Panc1 (cell line): Measurements from ENCODE around the gene TMEM184A. TPM values are rescaled to one million over a fixed set of nuclear protein-coding genes. Genes with fewer than 3 reads are reported as not detected.

ENCODE experiments used
- ATAC-seq: fragments of 200-7000 bp; cut with Tn5 transposase; 2 replicates; pipeline ENCODE4 v1.9.1; 2020; ENCODE audit warnings: mild to moderate bottlenecking, moderate library complexity
- BruUV-seq: library from RNA; stranded (reverse); fragments of 400-500 nt; replicated peaks from 2 replicates; lab custom pipeline; 2021; lab: Mats Ljungman, UMichigan
- CTCF ChIA-PET: fragments of 300-600 bp; sonication (Branson Sonifier 250); formaldehyde crosslinking; loops from one replicate; lab custom pipeline; 2022; ENCODE audit warnings: antibody characterized with exemption; lab: Charles Lee
- POLR2A ChIA-PET: fragments of 300-600 bp; sonication (Branson Sonifier 250); formaldehyde crosslinking; loops from one replicate; lab custom pipeline; 2022; ENCODE audit warnings: antibody characterized with exemption; lab: Charles Lee
- DNase-seq: peaks from one replicate; pipeline ENCODE4 v3.0.0-alpha.2; 2010; ENCODE audit warnings: low read depth, low spot score
- H3K27ac ChIP-seq: 2 replicates; pipeline ENCODE4 v1.5.1; 2011; ENCODE audit warnings: mild to moderate bottlenecking, low read length, inconsistent platforms
- H3K27me3 ChIP-seq: fragments of 200-500 bp; sonication (Bioruptor generic); 2 replicates; pipeline ENCODE4 v1.6.0; 2014; ENCODE audit warnings: low read length, inconsistent platforms; ENCODE audit not compliant: control insufficient read depth, insufficient read depth
- H3K36me3 ChIP-seq: fragments of 200-500 bp; sonication (Bioruptor generic); 2 replicates; pipeline ENCODE4 v1.5.1; 2014; ENCODE audit warnings: inconsistent platforms, mild to moderate bottlenecking, low read length, moderate library complexity; ENCODE audit not compliant: control insufficient read depth, insufficient read depth
- H3K4me1 ChIP-seq: 2 replicates; pipeline ENCODE4 v1.5.1; 2011; ENCODE audit warnings: inconsistent platforms, mild to moderate bottlenecking, low read length, moderate library complexity; ENCODE audit not compliant: control insufficient read depth, insufficient read depth
- H3K4me3 ChIP-seq, 2 experiments: 2 replicates each; pipeline ENCODE4 v1.5.1; 2011 to 2012; ENCODE audit warnings: low read depth in 2 of 2, low read length in 2 of 2, mild to moderate bottlenecking in 2 of 2, inconsistent platforms in 1 of 2, moderate library complexity in 1 of 2
- H3K9me3 ChIP-seq: fragments of 200-500 bp; sonication (Bioruptor generic); 2 replicates; pipeline ENCODE4 v1.5.1; 2014; ENCODE audit warnings: low read depth, mild to moderate bottlenecking, inconsistent platforms, low read length, moderate library complexity; ENCODE audit not compliant: control insufficient read depth, insufficient read depth
- POLR2AphosphoS5 ChIP-seq: IDR thresholded peaks from 2 replicates; pipeline ENCODE4 v1.6.1; 2012; ENCODE audit warnings: mild to moderate bottlenecking, low read depth, low read length, moderate library complexity
- SIN3A ChIP-seq: IDR thresholded peaks from 2 replicates; pipeline ENCODE4 v1.6.1; 2012; ENCODE audit warnings: low read depth, mild to moderate bottlenecking, low read length, moderate library complexity, borderline replicate concordance; ENCODE audit not compliant: insufficient read depth
- TCF7L2 ChIP-seq: IDR thresholded peaks from 2 replicates; pipeline ENCODE4 v1.6.1; 2011; ENCODE audit warnings: mild to moderate bottlenecking, low read depth, low read length, inconsistent platforms
- in situ Hi-C: cut with HindIII; loops from 2 replicates; pipeline ENCODE4 v1.10.0; 2016; ENCODE audit warnings: low sequenced_read_pairs, low pct_unique_long_range_greater_than_20kb
- intact Hi-C: fragments of 100-400 bp; cut with micrococcal nuclease; formaldehyde crosslinking; loops from one replicate; pipeline ENCODE4 v1.10.0; 2022; ENCODE audit not compliant: unreplicated experiment
- total RNA-seq: library from RNA; stranded (reverse); gene quantifications from one replicate; pipeline ENCODE4 v1.2.1, GENCODE V29; 2021; ENCODE audit not compliant: unreplicated experiment
- TF ChIP-seq, protein P1 (sequence below): fragments of 450-650 bp; IDR thresholded peaks from 2 replicates; pipeline ENCODE4 v1.5.1; 2017; ENCODE audit warnings: mild to moderate bottlenecking
- TF ChIP-seq, protein P2 (sequence below), 2 experiments: IDR thresholded peaks; 2 replicates each; pipeline ENCODE4 v1.6.1; 2011 to 2012; ENCODE audit warnings: low read depth in 2 of 2, control low read depth in 1 of 2, low read length in 1 of 2, mild to moderate bottlenecking in 1 of 2, moderate library complexity in 1 of 2; ENCODE audit not compliant: insufficient read depth in 1 of 2

The TMEM184A gene
- total RNA-seq, 1 experiment from 2014 or later, result 9.2 TPM

DNA sequence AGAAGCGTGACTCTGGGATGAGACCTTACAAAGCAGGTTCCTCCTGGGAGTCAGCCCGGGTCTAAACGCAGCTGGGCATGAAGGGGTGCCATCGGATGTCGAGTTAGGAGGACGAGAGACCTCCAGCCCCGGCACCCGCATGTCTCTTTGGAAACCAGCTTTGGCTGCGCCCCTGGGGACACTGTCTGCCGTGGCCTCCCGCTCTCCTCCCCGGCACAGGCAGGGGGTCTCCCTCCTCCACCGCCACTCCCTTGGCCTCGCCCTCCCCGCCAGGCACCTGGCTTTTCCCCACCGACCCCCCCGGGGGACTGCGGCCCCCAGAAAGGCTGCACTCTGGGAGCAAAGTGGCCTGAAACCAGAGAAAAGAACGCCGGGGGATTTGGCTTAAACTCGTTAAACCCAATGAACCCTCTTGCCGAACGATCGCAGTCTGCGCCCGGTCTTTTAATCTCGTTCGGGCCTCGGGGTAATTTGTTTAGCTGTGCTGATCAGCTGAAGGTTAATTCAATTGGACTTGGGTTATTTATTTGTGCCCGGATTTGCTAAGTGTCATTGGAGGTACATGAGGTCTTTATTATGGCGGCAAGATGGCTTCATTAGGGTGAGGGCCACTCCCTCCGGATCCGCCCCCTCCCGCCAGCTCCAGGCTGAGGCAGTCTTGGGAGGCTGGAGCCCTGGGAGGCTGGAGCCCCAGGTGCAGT, 30.3 kb upstream of the TMEM184A start:
- no peak overlapping the region for H3K4me3 ChIP-seq
- TF ChIP-seq, protein P1, sequence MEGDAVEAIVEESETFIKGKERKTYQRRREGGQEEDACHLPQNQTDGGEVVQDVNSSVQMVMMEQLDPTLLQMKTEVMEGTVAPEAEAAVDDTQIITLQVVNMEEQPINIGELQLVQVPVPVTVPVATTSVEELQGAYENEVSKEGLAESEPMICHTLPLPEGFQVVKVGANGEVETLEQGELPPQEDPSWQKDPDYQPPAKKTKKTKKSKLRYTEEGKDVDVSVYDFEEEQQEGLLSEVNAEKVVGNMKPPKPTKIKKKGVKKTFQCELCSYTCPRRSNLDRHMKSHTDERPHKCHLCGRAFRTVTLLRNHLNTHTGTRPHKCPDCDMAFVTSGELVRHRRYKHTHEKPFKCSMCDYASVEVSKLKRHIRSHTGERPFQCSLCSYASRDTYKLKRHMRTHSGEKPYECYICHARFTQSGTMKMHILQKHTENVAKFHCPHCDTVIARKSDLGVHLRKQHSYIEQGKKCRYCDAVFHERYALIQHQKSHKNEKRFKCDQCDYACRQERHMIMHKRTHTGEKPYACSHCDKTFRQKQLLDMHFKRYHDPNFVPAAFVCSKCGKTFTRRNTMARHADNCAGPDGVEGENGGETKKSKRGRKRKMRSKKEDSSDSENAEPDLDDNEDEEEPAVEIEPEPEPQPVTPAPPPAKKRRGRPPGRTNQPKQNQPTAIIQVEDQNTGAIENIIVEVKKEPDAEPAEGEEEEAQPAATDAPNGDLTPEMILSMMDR, result no peak
- no peak for TF ChIP-seq SIN3A
- TF ChIP-seq POLR2AphosphoS5, result no peak
- TF ChIP-seq, protein P2, sequence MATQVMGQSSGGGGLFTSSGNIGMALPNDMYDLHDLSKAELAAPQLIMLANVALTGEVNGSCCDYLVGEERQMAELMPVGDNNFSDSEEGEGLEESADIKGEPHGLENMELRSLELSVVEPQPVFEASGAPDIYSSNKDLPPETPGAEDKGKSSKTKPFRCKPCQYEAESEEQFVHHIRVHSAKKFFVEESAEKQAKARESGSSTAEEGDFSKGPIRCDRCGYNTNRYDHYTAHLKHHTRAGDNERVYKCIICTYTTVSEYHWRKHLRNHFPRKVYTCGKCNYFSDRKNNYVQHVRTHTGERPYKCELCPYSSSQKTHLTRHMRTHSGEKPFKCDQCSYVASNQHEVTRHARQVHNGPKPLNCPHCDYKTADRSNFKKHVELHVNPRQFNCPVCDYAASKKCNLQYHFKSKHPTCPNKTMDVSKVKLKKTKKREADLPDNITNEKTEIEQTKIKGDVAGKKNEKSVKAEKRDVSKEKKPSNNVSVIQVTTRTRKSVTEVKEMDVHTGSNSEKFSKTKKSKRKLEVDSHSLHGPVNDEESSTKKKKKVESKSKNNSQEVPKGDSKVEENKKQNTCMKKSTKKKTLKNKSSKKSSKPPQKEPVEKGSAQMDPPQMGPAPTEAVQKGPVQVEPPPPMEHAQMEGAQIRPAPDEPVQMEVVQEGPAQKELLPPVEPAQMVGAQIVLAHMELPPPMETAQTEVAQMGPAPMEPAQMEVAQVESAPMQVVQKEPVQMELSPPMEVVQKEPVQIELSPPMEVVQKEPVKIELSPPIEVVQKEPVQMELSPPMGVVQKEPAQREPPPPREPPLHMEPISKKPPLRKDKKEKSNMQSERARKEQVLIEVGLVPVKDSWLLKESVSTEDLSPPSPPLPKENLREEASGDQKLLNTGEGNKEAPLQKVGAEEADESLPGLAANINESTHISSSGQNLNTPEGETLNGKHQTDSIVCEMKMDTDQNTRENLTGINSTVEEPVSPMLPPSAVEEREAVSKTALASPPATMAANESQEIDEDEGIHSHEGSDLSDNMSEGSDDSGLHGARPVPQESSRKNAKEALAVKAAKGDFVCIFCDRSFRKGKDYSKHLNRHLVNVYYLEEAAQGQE (IDR thresholded peaks at IDR 0.05; ENCODE audit: insufficient read depth in 1 of 2, low read depth in 2 of 2, low read length in 1 of 2), result no peak
- TF ChIP-seq TCF7L2, result no peak
- 0 out of 2 replicates have a peak, but pooled peaks cover 6% of the 10 kb centered on the region for H3K9me3 ChIP-seq
- H3K27me3 ChIP-seq, result peaks cover 12% of the 10 kb centered on the region; the same call in 1 of the 2 replicates
- H3K36me3 ChIP-seq, result no peaks in the 10 kb centered on the region
- ATAC-seq, result peak; percentile 40
- intact Hi-C loops (loop anchor here (10.0 kb wide), 1 partner anchor 169 kb away; no protein-coding TSS in a partner anchor), in situ Hi-C loops (no loop called here)
- no peak overlapping the region for H3K27ac ChIP-seq
- ChIA-PET CTCF (interaction anchor here (0.7 kb wide), 2 partner anchors 662 to 942 kb away, joined by 3 to 4 read pairs; no protein-coding TSS in a partner anchor), POLR2A (no interaction called here)
- H3K4me1 ChIP-seq, result peaks cover 9% of the 10 kb centered on the region; the same call in 1 of the 2 replicates
- BruUV-seq, result no TSS peak
- no peak for DNase-seq

DNA sequence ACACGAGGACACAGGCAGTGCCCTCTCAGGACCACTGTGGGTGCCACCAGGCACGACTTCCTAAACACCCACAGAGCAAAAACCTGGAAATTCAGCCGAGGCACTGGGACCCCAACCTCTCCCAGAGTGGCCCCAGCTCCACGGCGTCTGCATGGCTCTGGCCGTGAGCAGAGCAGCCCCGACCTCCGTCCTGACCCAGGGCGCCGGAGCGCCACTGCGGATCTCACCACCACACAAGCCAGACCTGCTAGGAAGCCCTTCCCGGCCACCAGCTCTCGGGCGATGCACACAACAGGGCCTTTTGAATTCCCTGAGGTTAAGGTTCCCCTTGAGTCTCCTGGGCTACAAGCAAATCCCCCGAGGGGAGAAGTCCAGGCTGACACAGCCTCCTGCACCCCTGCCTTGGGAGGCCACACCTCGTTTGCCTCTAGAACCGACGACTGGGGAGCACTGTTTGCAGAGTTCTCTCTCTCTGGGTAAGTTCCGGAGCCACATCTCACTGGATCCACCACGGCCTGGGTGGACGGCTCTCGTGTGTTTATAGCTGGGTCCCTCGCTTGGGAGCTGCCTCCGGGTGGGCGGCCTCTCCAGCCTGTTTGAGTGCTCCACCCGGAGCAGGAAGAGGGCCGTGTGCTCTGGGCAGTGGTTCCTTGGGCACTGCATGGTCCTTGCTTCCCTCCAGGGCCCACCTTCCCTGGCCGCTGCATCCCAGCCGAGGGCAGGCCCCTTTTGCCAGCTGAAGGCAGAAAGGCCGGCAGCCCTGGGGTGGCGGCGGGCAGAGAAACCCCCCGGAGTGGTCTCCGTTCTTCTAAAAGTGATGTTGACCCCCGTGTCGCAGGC, 29.4 kb upstream of the TMEM184A start:
- CTCF ChIA-PET, result interaction anchor here (0.7 kb wide), 1 partner anchor 663 kb away, joined by 4 read pairs; no protein-coding TSS in a partner anchor
- peaks cover 9% of the 10 kb centered on the region; the same call in 1 of the 2 replicates for H3K4me1 ChIP-seq
- POLR2A ChIA-PET, result interaction anchor here (0.5 kb wide), 1 partner anchor 214 kb away, joined by 9 read pairs; no protein-coding TSS in a partner anchor
- H3K4me3 ChIP-seq, result no peak overlapping the region
- intact Hi-C loops (loop anchor here (10.0 kb wide), 1 partner anchor 169 kb away; no protein-coding TSS in a partner anchor), in situ Hi-C loops (no loop called here)
- H3K27me3 ChIP-seq, result peaks cover 12% of the 10 kb centered on the region; the same call in 1 of the 2 replicates
- TF ChIP-seq, protein P1, result no peak
- TF ChIP-seq, protein P2 (IDR thresholded peaks at IDR 0.05; ENCODE audit: insufficient read depth in 1 of 2, low read depth in 2 of 2, low read length in 1 of 2), result no peak
- TF ChIP-seq TCF7L2 (no peak), POLR2AphosphoS5 (no peak), SIN3A (no peak)
- ATAC-seq, result no peak
- H3K9me3 ChIP-seq, result 0 out of 2 replicates have a peak, but pooled peaks cover 6% of the 10 kb centered on the region
- no peaks in the 10 kb centered on the region for H3K36me3 ChIP-seq
- DNase-seq, result no peak
- no peak overlapping the region for H3K27ac ChIP-seq
- no TSS peak for BruUV-seq
